SK-N-SH treated with all-trans-retinoic acid at 6 μM for 48 hours (cell line): Measurements from ENCODE around the gene MT1B.

Experiments
- ATAC-seq: fragments of 200-7000 bp; cut with Tn5 transposase; 3 replicates; pipeline ENCODE4 v1.9.1; 2020; ENCODE audit warnings: mild to moderate bottlenecking, moderate library complexity
- BACH2 ChIP-seq: fragments of 250-450 bp; sonication (Bioruptor Pico); IDR thresholded peaks from 2 replicates; pipeline ENCODE4 v1.9.0; 2021; ENCODE audit warnings: mild to moderate bottlenecking, borderline replicate concordance
- CSDC2 ChIP-seq: fragments of 250-450 bp; sonication (Bioruptor Pico); IDR thresholded peaks from 2 replicates; pipeline ENCODE4 v1.5.0; 2020; ENCODE audit warnings: mild to moderate bottlenecking, moderate library complexity
- CSRNP3 ChIP-seq: fragments of 250-450 bp; sonication (Bioruptor Pico); IDR thresholded peaks from 2 replicates; pipeline ENCODE4 v1.5.1; 2021; ENCODE audit warnings: mild to moderate bottlenecking, moderate library complexity
- ESRRG ChIP-seq: fragments of 250-450 bp; sonication (Bioruptor Pico); IDR thresholded peaks from 2 replicates; pipeline ENCODE4 v1.6.1; 2021; ENCODE audit warnings: mild to moderate bottlenecking
- GLIS3 ChIP-seq: fragments of 250-450 bp; sonication (Bioruptor Pico); IDR thresholded peaks from 2 replicates; pipeline ENCODE4 v1.5.0; 2020; ENCODE audit warnings: mild to moderate bottlenecking, moderate library complexity
- ISL1 ChIP-seq: fragments of 250-450 bp; sonication (Bioruptor Pico); IDR thresholded peaks from 2 replicates; pipeline ENCODE4 v2.1.2; 2022; ENCODE audit warnings: mild to moderate bottlenecking, moderate library complexity
- POU6F1 ChIP-seq: fragments of 250-450 bp; sonication (Bioruptor Pico); IDR thresholded peaks from 2 replicates; pipeline ENCODE4 v1.8.0; 2021; ENCODE audit warnings: low read depth, mild to moderate bottlenecking, moderate library complexity, borderline replicate concordance
- PPARA ChIP-seq: fragments of 250-450 bp; sonication (Bioruptor Pico); IDR thresholded peaks from 2 replicates; pipeline ENCODE4 v1.5.0; 2020; ENCODE audit warnings: mild to moderate bottlenecking, borderline replicate concordance
- SNAI2 ChIP-seq: fragments of 250-450 bp; sonication (Bioruptor Pico); IDR thresholded peaks from 2 replicates; pipeline ENCODE4 v1.5.0; 2020; ENCODE audit warnings: mild to moderate bottlenecking, moderate library complexity
- TCF4 ChIP-seq: fragments of 250-450 bp; sonication (Bioruptor Pico); IDR thresholded peaks from 2 replicates; pipeline ENCODE4 v1.8.0; 2021; ENCODE audit warnings: mild to moderate bottlenecking, moderate library complexity, borderline replicate concordance
- TSHZ2 ChIP-seq: fragments of 250-450 bp; sonication (Bioruptor Pico); IDR thresholded peaks from 2 replicates; pipeline ENCODE4 v1.5.0; 2020; ENCODE audit warnings: mild to moderate bottlenecking, moderate library complexity
- ZC3H10 ChIP-seq: fragments of 250-450 bp; sonication (Bioruptor Pico); IDR thresholded peaks from 2 replicates; pipeline ENCODE4 v1.5.1; 2021; ENCODE audit warnings: mild to moderate bottlenecking, moderate library complexity
- ZFP3 ChIP-seq: fragments of 250-450 bp; sonication (Bioruptor Pico); IDR thresholded peaks from 2 replicates; pipeline ENCODE4 v1.5.0; 2020; ENCODE audit warnings: mild to moderate bottlenecking, moderate library complexity
- ZFP30 ChIP-seq: fragments of 450-650 bp; formaldehyde crosslinking; IDR thresholded peaks from 2 replicates; pipeline ENCODE4 v1.5.0; 2022; ENCODE audit warnings: mild to moderate bottlenecking, moderate library complexity
- ZNF70 ChIP-seq: fragments of 450-650 bp; formaldehyde crosslinking; IDR thresholded peaks from 2 replicates; pipeline ENCODE4 v1.5.0; 2020; ENCODE audit warnings: mild to moderate bottlenecking, moderate library complexity
- ZNF8 ChIP-seq: fragments of 450-650 bp; formaldehyde crosslinking; IDR thresholded peaks from 2 replicates; pipeline ENCODE4 v1.5.0; 2020; ENCODE audit warnings: mild to moderate bottlenecking, moderate library complexity
- TF ChIP-seq, protein P1 (sequence below): fragments of 250-450 bp; sonication (Bioruptor Pico); IDR thresholded peaks from 2 replicates; pipeline ENCODE4 v1.5.1; 2020; ENCODE audit warnings: low read depth, mild to moderate bottlenecking, moderate library complexity
- TF ChIP-seq, protein P2 (sequence below): fragments of 250-450 bp; sonication (Bioruptor Pico); IDR thresholded peaks from 2 replicates; pipeline ENCODE4 v1.8.0; 2020; ENCODE audit warnings: mild to moderate bottlenecking, moderate library complexity, borderline replicate concordance

The MT1B gene

DNA sequence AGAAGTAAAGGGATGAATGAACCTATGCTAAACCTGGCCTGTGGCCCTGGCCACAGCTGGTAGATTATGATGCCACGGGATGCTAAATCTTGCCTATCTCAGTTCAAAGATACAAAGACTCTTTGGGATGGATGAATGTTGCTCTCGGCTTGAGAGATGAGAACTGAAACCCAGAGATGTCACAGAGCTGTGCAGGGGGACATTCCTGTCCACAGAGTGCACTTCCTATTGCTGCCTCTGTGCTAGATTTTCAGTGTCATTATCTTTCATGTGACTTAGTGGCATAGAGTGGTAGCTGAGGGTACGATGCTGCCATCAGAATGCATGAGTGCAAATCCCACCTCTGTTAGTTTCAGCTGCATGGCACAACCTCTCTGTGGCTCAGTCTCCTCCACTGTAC lies 21.6 kb upstream of the MT1B start:
- no peak for TF ChIP-seq CSDC2 (CRISPR knock-in tag)
- TF ChIP-seq ZNF8, result no peak
- TF ChIP-seq PPARA (CRISPR knock-in tag), result no peak
- no peak for TF ChIP-seq ZC3H10 (CRISPR knock-in tag)
- TF ChIP-seq, protein P1, sequence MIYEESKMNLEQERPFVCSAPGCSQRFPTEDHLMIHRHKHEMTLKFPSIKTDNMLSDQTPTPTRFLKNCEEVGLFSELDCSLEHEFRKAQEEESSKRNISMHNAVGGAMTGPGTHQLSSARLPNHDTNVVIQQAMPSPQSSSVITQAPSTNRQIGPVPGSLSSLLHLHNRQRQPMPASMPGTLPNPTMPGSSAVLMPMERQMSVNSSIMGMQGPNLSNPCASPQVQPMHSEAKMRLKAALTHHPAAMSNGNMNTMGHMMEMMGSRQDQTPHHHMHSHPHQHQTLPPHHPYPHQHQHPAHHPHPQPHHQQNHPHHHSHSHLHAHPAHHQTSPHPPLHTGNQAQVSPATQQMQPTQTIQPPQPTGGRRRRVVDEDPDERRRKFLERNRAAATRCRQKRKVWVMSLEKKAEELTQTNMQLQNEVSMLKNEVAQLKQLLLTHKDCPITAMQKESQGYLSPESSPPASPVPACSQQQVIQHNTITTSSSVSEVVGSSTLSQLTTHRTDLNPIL, result no peak
- TF ChIP-seq, protein P2, sequence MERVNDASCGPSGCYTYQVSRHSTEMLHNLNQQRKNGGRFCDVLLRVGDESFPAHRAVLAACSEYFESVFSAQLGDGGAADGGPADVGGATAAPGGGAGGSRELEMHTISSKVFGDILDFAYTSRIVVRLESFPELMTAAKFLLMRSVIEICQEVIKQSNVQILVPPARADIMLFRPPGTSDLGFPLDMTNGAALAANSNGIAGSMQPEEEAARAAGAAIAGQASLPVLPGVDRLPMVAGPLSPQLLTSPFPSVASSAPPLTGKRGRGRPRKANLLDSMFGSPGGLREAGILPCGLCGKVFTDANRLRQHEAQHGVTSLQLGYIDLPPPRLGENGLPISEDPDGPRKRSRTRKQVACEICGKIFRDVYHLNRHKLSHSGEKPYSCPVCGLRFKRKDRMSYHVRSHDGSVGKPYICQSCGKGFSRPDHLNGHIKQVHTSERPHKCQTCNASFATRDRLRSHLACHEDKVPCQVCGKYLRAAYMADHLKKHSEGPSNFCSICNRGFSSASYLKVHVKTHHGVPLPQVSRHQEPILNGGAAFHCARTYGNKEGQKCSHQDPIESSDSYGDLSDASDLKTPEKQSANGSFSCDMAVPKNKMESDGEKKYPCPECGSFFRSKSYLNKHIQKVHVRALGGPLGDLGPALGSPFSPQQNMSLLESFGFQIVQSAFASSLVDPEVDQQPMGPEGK (CRISPR knock-in tag), result no peak
- TF ChIP-seq ZFP3 (CRISPR knock-in tag), result no peak
- TF ChIP-seq CSRNP3 (CRISPR knock-in tag), result no peak
- TF ChIP-seq, all 23 proteins: peak for 0
- no peak for ATAC-seq

GRCh38 chr16:56631197-56631596 lies 20.5 kb upstream of the MT1B start:
- TF ChIP-seq SNAI2, result no peak
- no peak for TF ChIP-seq ZFP30
- no peak for TF ChIP-seq ISL1 (CRISPR knock-in tag)
- no peak for TF ChIP-seq ZNF70 (CRISPR knock-in tag)
- no peak for TF ChIP-seq POU6F1
- TF ChIP-seq GLIS3 (CRISPR knock-in tag), result no peak
- ATAC-seq, result no peak

DNA sequence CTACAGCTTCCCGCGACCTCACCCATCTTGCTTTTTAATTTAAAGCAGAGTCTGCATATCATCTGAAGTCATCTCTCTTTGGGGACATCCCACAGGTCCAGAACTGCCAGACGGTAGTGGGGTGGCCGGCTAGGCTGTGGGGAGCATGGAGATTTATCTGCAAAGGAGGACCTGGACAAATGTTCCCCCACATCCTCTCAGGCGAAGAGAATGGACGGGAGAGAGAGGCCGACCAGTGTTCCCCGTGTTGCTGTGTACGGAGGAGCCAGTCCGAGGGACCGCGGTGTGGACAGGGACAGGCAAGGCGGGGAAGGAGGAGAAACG lies 19.9 kb upstream of the MT1B start:
- TF ChIP-seq PPARA (CRISPR knock-in tag), result no peak
- no peak for TF ChIP-seq CSDC2 (CRISPR knock-in tag)
- TF ChIP-seq TCF4 (CRISPR knock-in tag), result no peak
- no peak for TF ChIP-seq ZFP3 (CRISPR knock-in tag)
- no peak for TF ChIP-seq GLIS3 (CRISPR knock-in tag)
- TF ChIP-seq ZFP30, result no peak
- no peak for TF ChIP-seq ZNF70 (CRISPR knock-in tag)
- no peak for TF ChIP-seq BACH2 (CRISPR knock-in tag)
- TF ChIP-seq ZC3H10 (CRISPR knock-in tag), result no peak
- no peak for TF ChIP-seq ZNF8
- no peak for TF ChIP-seq CSRNP3 (CRISPR knock-in tag)
- TF ChIP-seq, protein P2 (CRISPR knock-in tag), result no peak
- TF ChIP-seq, protein P1, result no peak
- no peak for TF ChIP-seq ESRRG (CRISPR knock-in tag)
- no peak for TF ChIP-seq TSHZ2 (CRISPR knock-in tag)
- no peak for TF ChIP-seq ISL1 (CRISPR knock-in tag)
- TF ChIP-seq POU6F1, result no peak
- ATAC-seq, result no peak
